H9 (cell line): ENCODE results near the gene SLC17A7. TPM values are rescaled to one million over a fixed set of nuclear protein-coding genes. Genes with fewer than 3 reads are reported as not detected.

Experiments used
- DNase-seq: peaks from one replicate; pipeline ENCODE4 v3.0.0-alpha.2; 2017
- H2AFZ ChIP-seq: one replicate; pipeline ENCODE4 v1.6.1; 2013; ENCODE audit warnings: mild to moderate bottlenecking, low read length, control low read depth, moderate library complexity
- H2AK5ac ChIP-seq: 2 replicates; pipeline ENCODE4 v1.6.1; 2013; ENCODE audit warnings: low read length, control low read depth, mixed read lengths; ENCODE audit not compliant: insufficient read length
- H2BK120ac ChIP-seq: one replicate; pipeline ENCODE4 v1.6.1; 2013; ENCODE audit warnings: low read depth, mild to moderate bottlenecking, low read length, control low read depth, inconsistent platforms; ENCODE audit not compliant: poor library complexity, severe bottlenecking
- H2BK12ac ChIP-seq: 2 replicates; pipeline ENCODE4 v1.6.1; 2013; ENCODE audit warnings: low read length, control low read depth, mixed read lengths, low read depth; ENCODE audit not compliant: insufficient read length
- H2BK15ac ChIP-seq: 2 replicates; pipeline ENCODE4 v1.6.1; 2013; ENCODE audit warnings: low read depth, low read length, control low read depth
- H2BK20ac ChIP-seq: one replicate; pipeline ENCODE4 v1.6.1; 2013; ENCODE audit warnings: low read depth, mild to moderate bottlenecking, low read length, control low read depth, inconsistent platforms; ENCODE audit not compliant: poor library complexity, severe bottlenecking
- H2BK5ac ChIP-seq: 2 replicates; pipeline ENCODE4 v1.6.1; 2013; ENCODE audit warnings: low read length, control low read depth, mixed read lengths; ENCODE audit not compliant: insufficient read length
- H3K14ac ChIP-seq: 2 replicates; pipeline ENCODE4 v1.6.1; 2013; ENCODE audit warnings: low read length, control low read depth; ENCODE audit not compliant: insufficient read depth
- H3K18ac ChIP-seq: 2 replicates; pipeline ENCODE4 v1.6.1; 2013; ENCODE audit warnings: low read depth, mild to moderate bottlenecking, mixed read lengths, low read length, control low read depth; ENCODE audit not compliant: insufficient read length
- H3K23ac ChIP-seq: 2 replicates; pipeline ENCODE4 v1.6.1; 2013; ENCODE audit warnings: low read length, control low read depth, mixed read lengths, low read depth; ENCODE audit not compliant: insufficient read length
- H3K23me2 ChIP-seq: 2 replicates; pipeline ENCODE4 v1.6.1; 2013; ENCODE audit warnings: low read depth, mild to moderate bottlenecking, mixed read lengths, low read length, control low read depth; ENCODE audit not compliant: insufficient read length, poor library complexity, severe bottlenecking
- H3K27ac ChIP-seq: 2 replicates; pipeline ENCODE4 v1.5.1; 2013; ENCODE audit warnings: low read length, control low read depth, mixed read lengths, low read depth; ENCODE audit not compliant: insufficient read length
- H3K27me3 ChIP-seq: 2 replicates; pipeline ENCODE4 v1.6.1; 2013; ENCODE audit warnings: low read length, control low read depth, inconsistent platforms; ENCODE audit not compliant: insufficient read depth
- H3K4ac ChIP-seq: 2 replicates; pipeline ENCODE4 v1.6.1; 2013; ENCODE audit warnings: low read depth, mild to moderate bottlenecking, control low read depth, inconsistent platforms, low read length, moderate library complexity
- H3K4me1 ChIP-seq: 2 replicates; pipeline ENCODE4 v1.6.1; 2013; ENCODE audit warnings: low read length, control low read depth, inconsistent platforms; ENCODE audit not compliant: insufficient read depth
- H3K4me2 ChIP-seq: 2 replicates; pipeline ENCODE4 v1.6.1; 2013; ENCODE audit warnings: low read length, control low read depth, mixed read lengths; ENCODE audit not compliant: insufficient read length, insufficient read depth
- H3K56ac ChIP-seq: 2 replicates; pipeline ENCODE4 v1.6.1; 2013; ENCODE audit warnings: low read depth, mild to moderate bottlenecking, mixed read lengths, low read length, control low read depth; ENCODE audit not compliant: insufficient read length
- H3K79me1 ChIP-seq: 2 replicates; pipeline ENCODE4 v1.6.1; 2013; ENCODE audit warnings: low read depth, mild to moderate bottlenecking, moderate library complexity, low read length, control low read depth, inconsistent platforms; ENCODE audit not compliant: insufficient read depth, poor library complexity, severe bottlenecking
- H3K79me2 ChIP-seq: 2 replicates; pipeline ENCODE4 v1.6.1; 2013; ENCODE audit warnings: low read length, control low read depth, inconsistent platforms; ENCODE audit not compliant: insufficient read depth
- H3K9ac ChIP-seq: 2 replicates; pipeline ENCODE4 v1.6.1; 2013; ENCODE audit warnings: low read length, control low read depth, mixed read lengths; ENCODE audit not compliant: insufficient read length; ENCODE audit errors: extremely low read depth
- H3K9me3 ChIP-seq: one replicate; pipeline ENCODE4 v1.6.1; 2013; ENCODE audit warnings: low read depth, low read length, inconsistent platforms; ENCODE audit not compliant: control insufficient read depth
- H3T11ph ChIP-seq: one replicate; pipeline ENCODE4 v1.6.1; 2013; ENCODE audit warnings: mild to moderate bottlenecking, low read length, control low read depth, inconsistent platforms
- H4K20me1 ChIP-seq: one replicate; pipeline ENCODE4 v1.6.1; 2013; ENCODE audit not compliant: control insufficient read depth, insufficient read length, insufficient read depth
- H4K5ac ChIP-seq: 2 replicates; pipeline ENCODE4 v1.6.1; 2013; ENCODE audit warnings: low read depth, mild to moderate bottlenecking, mixed read lengths, low read length, control low read depth; ENCODE audit not compliant: insufficient read length
- H4K8ac ChIP-seq: replicated peaks from 2 replicates; pipeline ENCODE4 v1.6.1; 2013; ENCODE audit warnings: low read length, control low read depth, mixed read lengths, low read depth; ENCODE audit not compliant: insufficient read length
- H4K91ac ChIP-seq: 2 replicates; pipeline ENCODE4 v1.6.1; 2013; ENCODE audit warnings: low read depth, mild to moderate bottlenecking, moderate library complexity, mixed read lengths, low read length, control low read depth; ENCODE audit not compliant: insufficient read length
- H3K27ac Mint-ChIP-seq, 3 experiments: 2 replicates in 2 of 3; 3 replicates in 1 of 3; pipeline ENCODE4 v1.8.0; 2020 to 2021; ENCODE audit warnings: mixed read lengths in 3 of 3, mild to moderate bottlenecking in 1 of 3, moderate library complexity in 1 of 3
- H3K27me3 Mint-ChIP-seq: 2 replicates; pipeline ENCODE4 v1.8.0; 2021; ENCODE audit warnings: low read depth, mild to moderate bottlenecking, moderate library complexity, mixed read lengths
- H3K36me3 Mint-ChIP-seq, 3 experiments: 2 replicates in 2 of 3; 3 replicates in 1 of 3; pipeline ENCODE4 v1.8.0; 2020 to 2021; ENCODE audit warnings: low read depth in 3 of 3, mixed read lengths in 3 of 3; ENCODE audit not compliant: insufficient read depth in 1 of 3
- H3K4me1 Mint-ChIP-seq, 2 experiments: 2 replicates each; pipeline ENCODE4 v1.8.0; 2020; ENCODE audit warnings: mixed read lengths in 2 of 2
- H3K4me3 Mint-ChIP-seq, 2 experiments: 2 replicates in 1 of 2; 3 replicates in 1 of 2; pipeline ENCODE4 v1.8.0; 2020 to 2021; ENCODE audit warnings: mild to moderate bottlenecking in 2 of 2, mixed read lengths in 2 of 2, moderate library complexity in 1 of 2
- H3K9me3 Mint-ChIP-seq, 2 experiments: 2 replicates in 1 of 2; 3 replicates in 1 of 2; pipeline ENCODE4 v1.8.0; 2020; ENCODE audit warnings: mild to moderate bottlenecking in 2 of 2, mixed read lengths in 2 of 2, moderate library complexity in 1 of 2
- WGBS: extraction: QIAGEN DNeasy Blood & Tissue Kit; methylation state at CpG from one replicate; pipeline ENCODE4 v1.1.7; 2013; ENCODE audit warnings: missing lambda C conversion rate, low lambda C conversion rate, mixed read lengths; ENCODE audit not compliant: insufficient read length; ENCODE audit errors: extremely low coverage; 5-methylcytosine and 5-hydroxymethylcytosine counted together
- total RNA-seq: library from RNA; stranded (reverse); gene quantifications from 2 replicates; pipeline ENCODE4 v1.2.1, GENCODE V29; 2021
- TF ChIP-seq, protein P1 (sequence below): fragments of 200-600 bp; sonication (generic); conservative IDR thresholded peaks from 3 replicates; pipeline ENCODE4 v1.8.0; 2021; ENCODE audit warnings: antibody characterized with exemption, mild to moderate bottlenecking

Gene SLC17A7
- total RNA-seq, 1 experiment from 2014 or later = 1.3 TPM

- H3K4ac ChIP-seq = no peak overlapping the region
- WGBS = no CpG with 5 or more reads among the region's 23 CpGs
- peaks cover 13 to 20% of the 10 kb centered on the region in 2 experiments for H3K4me1 Mint-ChIP-seq
- H2AFZ ChIP-seq = no peak overlapping the region
- peaks cover 11% of the 10 kb centered on the region; the same call in 1 of the 2 replicates for H3K27me3 Mint-ChIP-seq
- TF ChIP-seq, protein P1, sequence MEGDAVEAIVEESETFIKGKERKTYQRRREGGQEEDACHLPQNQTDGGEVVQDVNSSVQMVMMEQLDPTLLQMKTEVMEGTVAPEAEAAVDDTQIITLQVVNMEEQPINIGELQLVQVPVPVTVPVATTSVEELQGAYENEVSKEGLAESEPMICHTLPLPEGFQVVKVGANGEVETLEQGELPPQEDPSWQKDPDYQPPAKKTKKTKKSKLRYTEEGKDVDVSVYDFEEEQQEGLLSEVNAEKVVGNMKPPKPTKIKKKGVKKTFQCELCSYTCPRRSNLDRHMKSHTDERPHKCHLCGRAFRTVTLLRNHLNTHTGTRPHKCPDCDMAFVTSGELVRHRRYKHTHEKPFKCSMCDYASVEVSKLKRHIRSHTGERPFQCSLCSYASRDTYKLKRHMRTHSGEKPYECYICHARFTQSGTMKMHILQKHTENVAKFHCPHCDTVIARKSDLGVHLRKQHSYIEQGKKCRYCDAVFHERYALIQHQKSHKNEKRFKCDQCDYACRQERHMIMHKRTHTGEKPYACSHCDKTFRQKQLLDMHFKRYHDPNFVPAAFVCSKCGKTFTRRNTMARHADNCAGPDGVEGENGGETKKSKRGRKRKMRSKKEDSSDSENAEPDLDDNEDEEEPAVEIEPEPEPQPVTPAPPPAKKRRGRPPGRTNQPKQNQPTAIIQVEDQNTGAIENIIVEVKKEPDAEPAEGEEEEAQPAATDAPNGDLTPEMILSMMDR = peak; percentile 34; the same call in 1 of the 3 replicates
- no peak overlapping the region for H2BK5ac ChIP-seq
- peak overlapping the region; percentile 47 for H3K18ac ChIP-seq
- H4K91ac ChIP-seq = no peak overlapping the region
- H4K8ac ChIP-seq = no peak overlapping the region
- H4K20me1 ChIP-seq = no peaks in the 10 kb centered on the region
- no peak overlapping the region for H3K9ac ChIP-seq
- H2BK20ac ChIP-seq = no peak overlapping the region
- H3K4me1 ChIP-seq = no peaks in the 10 kb centered on the region
- H3K9me3 Mint-ChIP-seq = peaks cover 12 to 14% of the 10 kb centered on the region in 2 experiments; a peak in 4 of 5 replicates
- H3K27ac ChIP-seq = no peak overlapping the region
- no peaks in the 10 kb centered on the region for H3K9me3 ChIP-seq
- H3K79me2 ChIP-seq = peaks cover 18% of the 10 kb centered on the region
- no peak overlapping the region for H2BK120ac ChIP-seq
- no peak overlapping the region for H3K56ac ChIP-seq
- no peak overlapping the region for H4K5ac ChIP-seq
- H3K27ac Mint-ChIP-seq = peak overlapping the region in 1 of 3 experiments; percentile 100; a peak in 1 of 7 replicates
- H2BK15ac ChIP-seq = no peak overlapping the region
- H3K79me1 ChIP-seq = no peaks in the 10 kb centered on the region
- peaks cover 13% of the 10 kb centered on the region for H3K23me2 ChIP-seq
- no peak for DNase-seq
- no peak overlapping the region for H3K4me2 ChIP-seq
- H3T11ph ChIP-seq = no peak overlapping the region
- H3K14ac ChIP-seq = no peak overlapping the region
- no peak overlapping the region for H3K23ac ChIP-seq
- H3K36me3 Mint-ChIP-seq = peaks cover 43% of the 10 kb centered on the region in 3 experiments
- no peak overlapping the region for H2BK12ac ChIP-seq
- H3K27me3 ChIP-seq = no peaks in the 10 kb centered on the region
- no peak overlapping the region for H2AK5ac ChIP-seq
- peak overlapping the region; percentile 91 to 96; a peak in 4 of 5 replicates for H3K4me3 Mint-ChIP-seq
Measured at GRCh38 chr19:49486710-49487276, 45.5 kb upstream of the SLC17A7 start.
